Esophagus muscularis mucosa (tissue), 4 donors: ENCODE results near the gene MEAK7.

Experiments
- CTCF ChIP-seq, 3 experiments: fragments of 200-600 bp in 2 of 3; fragments of 450-650 bp in 1 of 3; sonication (generic) in 2 of 3; IDR thresholded peaks; one replicate each; pipeline ENCODE4 v1.5.1; 2017 to 2019; ENCODE audit warnings: antibody characterized with exemption in 3 of 3, mild to moderate bottlenecking in 2 of 3, moderate library complexity in 1 of 3
- EP300 ChIP-seq: sonication (generic); formaldehyde crosslinking; IDR thresholded peaks from one replicate; pipeline ENCODE4 v1.6.1; 2017; ENCODE audit warnings: antibody characterized with exemption
- POLR2AphosphoS5 ChIP-seq, 2 donors: sonication (generic); formaldehyde crosslinking; IDR thresholded peaks; one replicate each; pipeline ENCODE4 v1.6.1; 2017; ENCODE audit warnings: antibody characterized with exemption in 2 of 2

DNA sequence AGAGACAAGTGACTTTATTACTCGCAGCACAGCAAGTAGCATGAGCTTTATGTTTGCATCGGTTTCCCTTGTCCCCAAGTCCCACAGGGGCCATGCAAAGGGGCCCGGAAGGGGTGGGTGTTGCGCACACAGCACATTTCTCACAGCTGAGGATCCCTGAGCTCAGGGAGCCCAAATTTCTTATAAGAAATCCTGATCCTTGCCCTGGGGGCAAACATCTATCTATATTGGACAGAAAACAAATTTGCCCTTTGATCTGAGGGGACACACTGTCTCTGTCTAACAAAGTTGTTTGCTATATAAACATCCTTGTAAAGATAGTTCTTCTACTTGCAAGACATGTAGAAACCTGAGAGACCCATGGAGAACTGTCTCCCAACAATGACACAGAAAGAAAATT is 35.7 kb upstream of the MEAK7 start:
- TF ChIP-seq EP300 (no peak), POLR2AphosphoS5 (IDR thresholded peaks at IDR 0.05) (no peak), CTCF (IDR thresholded peaks at IDR 0.05) (no peak)
